Activated T-cell treated with anti-CD3 and anti-CD28 coated beads for 48 hours (primary cell): Measurements from ENCODE around the gene B3GALT5.

Source experiments
- DNase-seq: peaks from one replicate; pipeline ENCODE4 v3.0.0-alpha.2; 2020; ENCODE audit warnings: low read depth

Gene B3GALT5

DNA sequence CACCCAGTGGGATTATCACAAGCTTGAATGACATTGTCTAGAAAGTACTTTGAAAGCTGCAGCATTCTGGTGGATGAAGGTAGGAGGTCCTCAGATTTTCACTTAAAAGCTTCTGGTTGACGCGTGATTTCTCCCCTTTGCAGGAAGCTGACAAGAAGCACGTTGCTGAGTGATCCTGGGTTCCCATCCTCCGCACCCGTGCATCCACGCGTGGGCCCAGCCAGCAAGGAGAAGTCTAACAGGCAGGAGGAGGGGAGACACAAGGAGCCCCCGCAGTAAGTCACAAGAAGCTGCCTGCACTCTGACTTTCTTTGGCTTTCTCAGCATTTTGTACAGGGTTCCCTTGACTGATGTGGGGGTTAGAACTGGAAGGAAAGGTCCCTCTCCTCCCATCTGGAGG is 7.8 kb upstream of the B3GALT5 start:
- DNase-seq = no peak

- no peak for DNase-seq
Measured at GRCh38 chr21:39610703-39611102, 2.0 kb upstream of the B3GALT5 start.

- DNase-seq = no peak
Measured at GRCh38 chr21:39611551-39612190, 1.1 kb upstream of the B3GALT5 start.

GRCh38 chr21:39613041-39613934 is 548 bp downstream of the B3GALT5 start:
- no peak for DNase-seq

GRCh38 chr21:39616211-39616772 is 3.6 kb downstream of the B3GALT5 start:
- DNase-seq = no peak

DNA sequence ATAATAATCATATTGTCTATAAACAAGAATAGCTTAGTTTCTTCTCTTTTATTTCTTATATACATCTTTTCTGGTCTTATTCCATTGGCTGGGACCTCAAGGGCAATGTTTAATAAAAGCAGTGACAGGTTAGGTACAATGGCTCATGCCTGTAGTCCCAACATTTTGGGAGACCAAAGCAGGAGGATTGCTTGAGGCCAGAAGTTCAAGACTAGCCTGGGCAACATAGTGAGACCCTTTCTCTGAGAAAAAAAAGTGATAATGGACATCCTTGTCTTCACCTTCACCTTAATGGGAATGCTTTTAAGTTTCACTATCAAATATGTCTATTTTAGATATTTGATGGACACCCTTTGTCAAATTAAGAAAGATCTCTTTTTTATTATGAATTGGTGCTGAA is 8.1 kb downstream of the B3GALT5 start:
- no peak for DNase-seq

GRCh38 chr21:39625211-39625895 is 12.6 kb downstream of the B3GALT5 start:
- no peak for DNase-seq

DNA sequence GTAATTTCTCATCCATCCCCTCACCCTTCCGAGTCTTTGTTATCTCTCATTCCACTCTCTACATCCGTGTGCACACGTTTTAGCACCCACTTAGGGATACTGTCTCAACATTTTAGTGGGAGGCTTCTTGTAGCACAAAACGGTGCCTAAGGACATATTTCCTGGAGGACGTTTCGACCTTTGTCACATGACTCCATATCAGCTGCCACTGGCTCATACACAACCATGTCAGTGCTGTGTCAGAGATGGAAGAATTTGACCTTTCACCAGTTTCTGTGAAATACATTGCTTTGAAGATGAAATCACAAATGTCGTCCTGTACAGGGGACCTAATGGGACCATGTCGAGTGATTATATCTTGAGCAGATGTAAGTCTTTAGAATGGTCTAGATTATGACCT is 15.6 kb downstream of the B3GALT5 start:
- no peak for DNase-seq

- no peak for DNase-seq
Measured at GRCh38 chr21:39630191-39630591, 17.5 kb downstream of the B3GALT5 start.

- DNase-seq = no peak
Measured at GRCh38 chr21:39630827-39631226, 18.1 kb downstream of the B3GALT5 start.

GRCh38 chr21:39631842-39632562 is 19.3 kb downstream of the B3GALT5 start:
- no peak for DNase-seq

GRCh38 chr21:39632796-39633442 is 20.2 kb downstream of the B3GALT5 start:
- no peak for DNase-seq

- no peak for DNase-seq
Measured at GRCh38 chr21:39633770-39634181, 21.0 kb downstream of the B3GALT5 start.

DNA sequence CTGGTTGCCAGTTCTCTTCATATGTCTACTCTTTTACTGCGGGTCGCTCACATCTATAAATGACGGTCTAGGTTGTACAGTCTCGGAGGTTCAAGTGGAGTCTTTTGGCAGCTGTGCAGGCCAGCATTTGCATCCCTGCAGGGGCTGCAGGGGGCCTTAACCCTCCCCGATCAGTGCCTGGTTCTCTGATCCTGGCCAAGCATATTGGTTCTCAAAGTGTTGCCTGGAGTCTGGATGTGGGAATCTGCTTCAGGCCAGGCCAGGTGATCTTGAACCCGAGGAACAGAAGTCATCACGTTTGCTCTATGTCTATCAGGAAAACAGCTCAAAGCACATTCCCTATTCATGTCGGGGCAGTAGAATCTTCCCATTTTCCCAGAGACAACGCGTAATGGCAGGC is 21.8 kb downstream of the B3GALT5 start:
- no peak for DNase-seq

GRCh38 chr21:39637197-39637970 is 24.6 kb downstream of the B3GALT5 start:
- no peak for DNase-seq

DNA sequence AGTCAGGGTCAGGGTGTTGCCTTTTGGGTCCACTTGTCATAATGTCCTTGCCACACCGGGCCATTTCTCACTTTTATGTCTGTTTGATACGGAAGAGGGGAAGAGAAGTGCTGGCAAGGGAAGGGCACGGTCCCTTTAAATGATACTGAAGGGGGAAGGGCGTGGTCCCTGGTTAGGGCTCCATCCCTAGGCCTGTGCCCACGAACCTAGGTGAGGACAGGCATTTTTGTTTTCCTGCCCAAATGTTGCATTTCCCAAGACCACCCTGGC is 25.2 kb downstream of the B3GALT5 start:
- DNase-seq = no peak

DNA sequence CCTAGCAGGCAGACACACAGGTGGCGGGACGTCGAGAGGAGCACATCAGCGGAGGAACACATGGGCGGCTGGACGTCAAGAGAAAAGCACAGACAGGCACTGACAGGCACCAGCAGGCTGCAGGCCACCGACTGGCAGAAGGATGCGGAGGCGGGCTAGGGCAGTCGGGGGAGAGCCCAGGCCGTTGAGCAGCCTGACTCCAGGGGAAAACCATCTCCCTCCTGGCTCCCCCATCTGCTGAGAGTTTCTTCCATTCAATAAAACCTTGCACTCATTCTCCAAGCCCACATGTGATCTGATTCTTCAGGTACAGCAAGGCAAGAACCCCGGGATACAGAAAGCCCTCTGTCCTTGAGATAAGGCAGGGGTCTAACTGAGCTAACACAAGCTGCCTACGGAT is 25.5 kb downstream of the B3GALT5 start:
- DNase-seq = no peak

- no peak for DNase-seq
Measured at GRCh38 chr21:39640754-39641153, 28.0 kb downstream of the B3GALT5 start.

DNA sequence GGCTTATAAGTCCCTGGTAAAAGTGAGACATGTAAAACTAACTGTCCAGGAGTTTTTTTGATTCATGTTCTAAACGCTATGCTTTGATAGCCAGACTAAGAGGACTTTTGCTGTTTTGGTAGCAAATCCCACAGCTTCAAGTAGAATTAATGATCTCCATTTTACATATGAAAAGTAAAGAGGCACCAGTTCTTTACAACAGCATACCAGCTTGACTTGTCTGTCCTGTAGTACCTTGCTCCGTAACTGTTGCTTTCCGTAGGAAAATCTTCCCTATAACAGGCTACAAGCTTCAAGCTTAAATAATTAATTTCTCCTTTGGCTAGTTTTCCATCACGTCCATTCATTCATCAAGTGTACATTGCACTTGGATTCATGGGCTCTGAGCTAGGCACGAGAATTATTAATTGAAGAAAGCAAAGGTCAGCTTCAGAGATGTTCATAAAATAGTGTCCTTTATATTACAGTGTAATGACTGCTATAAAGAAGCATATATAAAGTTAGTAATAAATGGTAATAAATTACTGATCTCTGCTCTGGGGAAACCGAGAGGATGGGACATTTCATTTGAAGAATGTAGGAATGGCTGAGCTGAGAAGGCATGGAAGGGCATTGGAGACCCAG is 29.2 kb downstream of the B3GALT5 start:
- no peak for DNase-seq

DNA sequence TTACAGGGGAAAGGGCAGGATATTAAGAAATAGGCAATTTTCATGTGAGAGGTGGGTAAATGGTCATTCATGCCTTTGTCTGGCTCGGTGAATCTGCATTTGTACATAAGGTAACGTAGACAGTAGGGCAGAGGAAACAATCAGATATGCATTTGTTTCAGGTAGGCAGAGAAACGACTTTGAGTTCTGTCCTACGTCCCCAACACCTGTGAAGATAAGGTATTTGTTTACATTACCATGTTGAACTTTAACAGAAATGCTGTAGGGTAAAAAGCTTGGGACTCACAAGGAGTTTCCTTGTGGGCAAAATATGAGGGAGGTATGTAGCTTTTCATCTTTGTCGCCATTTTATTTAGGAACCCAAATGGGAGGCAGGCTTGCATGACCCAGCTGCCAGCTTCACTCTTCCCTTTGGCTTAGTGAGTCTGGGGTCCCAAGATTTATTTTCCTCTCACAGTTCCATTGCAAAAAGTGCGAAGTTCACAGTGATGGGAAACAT is 31.4 kb downstream of the B3GALT5 start:
- DNase-seq = no peak
